Upper lobe of right lung (tissue), 1 donor: ENCODE data around the gene STX8. TPM values are rescaled to one million over a fixed set of nuclear protein-coding genes. Genes with fewer than 3 reads are reported as not detected.
A peak's percentile ranks its signal among the peaks of the same experiment; 100 is the strongest.
"Not testable (repeated sequence)": the region's sequence is repeated elsewhere in the genome, so short reads cannot be mapped to it uniquely, and the experiment has no call there.

Experiments used
- ATAC-seq: fragments of 200-7000 bp; cut with Tn5 transposase; one replicate; pipeline ENCODE4 v1.9.1; 2020; ENCODE audit warnings: mild to moderate bottlenecking, moderate library complexity
- DNase-seq: peaks from one replicate; pipeline ENCODE4 v3.0.0-alpha.2; 2020
- H3K27ac ChIP-seq: fragments of 200-600 bp; one replicate; pipeline ENCODE4 v1.8.0; 2022
- H3K27me3 ChIP-seq: fragments of 200-600 bp; one replicate; pipeline ENCODE4 v1.8.0; 2022; ENCODE audit warnings: mild to moderate bottlenecking
- H3K36me3 ChIP-seq: fragments of 200-600 bp; one replicate; pipeline ENCODE4 v1.8.0; 2022
- H3K4me1 ChIP-seq: fragments of 200-600 bp; one replicate; pipeline ENCODE4 v1.8.0; 2022
- H3K4me3 ChIP-seq: fragments of 200-600 bp; one replicate; pipeline ENCODE4 v1.8.0; 2022; ENCODE audit warnings: mild to moderate bottlenecking
- H3K9me3 ChIP-seq: fragments of 200-600 bp; one replicate; pipeline ENCODE4 v1.8.0; 2022
- CTCF ChIP-seq: fragments of 200-600 bp; IDR thresholded peaks from one replicate; pipeline ENCODE4 v1.8.0; 2022; ENCODE audit warnings: antibody characterized with exemption
- intact Hi-C: fragments of 100-400 bp; cut with DNase I; formaldehyde crosslinking; loops from one replicate; pipeline ENCODE4 v1.11.0; 2022
- long read RNA-seq: library from polyadenylated mRNA; unstranded; transcript quantifications from one replicate; pipeline ENCODE4 v2.0.0, GENCODE V29; 2021
- total RNA-seq: library from RNA; stranded (reverse); fragmentation: NEBNext Ultra II Directional; extraction: Animal tissue kit (Norgen Biotek cat#: 25700); gene quantifications from one replicate; pipeline ENCODE4 v1.2.1, GENCODE V29; 2021
- donor health status: DM: no; HTN: yes; CAD: no; lungs with severe emphysema.

The STX8 gene
- 52.5 TPM for total RNA-seq
- long read RNA-seq, transcript STX8-201 (8 exons, 1,246 nt) = major isoform, 15 of 23 reads
- long read RNA-seq, partial matches to known transcripts = 4 of 23 reads
- long read RNA-seq, other reads (novel, unspliced or antisense) = 4 of 23 reads

DNA sequence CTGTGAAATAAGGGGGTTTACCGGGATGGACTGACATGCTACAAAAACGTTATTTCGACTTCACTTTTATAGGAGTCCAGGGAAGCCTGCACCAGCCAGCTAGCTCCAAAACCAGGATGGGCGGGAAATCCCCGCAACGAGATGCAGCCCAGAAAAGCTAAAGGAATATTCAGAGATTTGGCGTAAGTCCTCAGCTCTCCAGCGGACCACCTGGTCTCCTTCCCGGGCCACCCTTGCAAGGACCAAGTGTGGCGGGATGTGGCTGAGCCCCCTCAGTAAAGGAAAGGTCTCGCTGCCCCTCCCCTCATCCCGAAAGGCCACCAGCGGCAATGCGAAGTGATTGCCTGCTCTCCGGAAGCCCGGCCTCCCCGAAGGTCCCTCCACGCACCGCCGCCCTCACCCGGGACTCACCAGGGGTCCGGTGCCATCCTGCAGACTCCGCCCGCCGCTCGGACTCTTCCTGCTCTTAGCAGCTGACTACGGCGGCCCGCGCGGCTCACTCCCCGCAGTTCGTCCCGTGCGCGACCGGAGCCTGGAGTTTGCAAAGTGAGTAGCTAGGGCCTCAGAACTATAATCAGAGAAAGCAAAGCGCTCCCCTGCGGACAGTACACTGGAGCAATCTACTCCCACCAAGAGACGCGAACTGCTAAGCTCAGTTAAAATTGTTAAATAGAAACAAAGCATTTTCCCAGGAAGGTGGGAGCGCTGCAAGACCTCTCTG lies at the start of gene STX8:
Gene STX8, minus strand, starts transcription at position 440 of the 721 bp plus-strand sequence. Its CDS starts 12 bp downstream, at position 428.
- ATAC-seq (peak; percentile 98), DNase-seq (peak; percentile 97)
- Histone ChIP-seq H3K4me3 (peak within 1 kb of the TSS; percentile 90), H3K27ac (peak within 1 kb of the TSS; percentile 2), H3K4me1 (peaks cover 28% of the 10 kb centered on the region), H3K36me3 (no peaks in the 10 kb centered on the region), H3K9me3 (no peaks in the 10 kb centered on the region), H3K27me3 (no peaks in the 10 kb centered on the region)
- intact Hi-C loops = no loop called here
- TF ChIP-seq CTCF = no peak

DNA sequence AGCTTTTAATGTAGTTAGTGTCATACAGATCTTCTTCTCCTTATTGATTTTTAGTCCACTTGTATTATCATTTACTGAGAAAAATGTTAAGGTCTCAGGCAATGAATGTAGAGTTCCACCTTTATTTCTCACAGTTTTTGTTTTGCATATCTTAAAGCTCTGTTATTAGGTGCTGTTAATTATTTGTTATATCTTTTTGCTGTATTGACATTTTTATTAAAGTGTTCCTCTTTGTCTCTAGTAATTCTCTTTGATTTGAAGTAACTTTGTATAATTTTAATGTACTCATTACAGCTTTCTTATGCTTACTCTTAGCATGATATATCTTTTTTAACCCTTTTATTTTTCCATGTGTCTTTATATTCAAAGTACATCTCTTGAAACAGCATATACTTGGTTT lies 47.3 kb upstream of the STX8 start:
- intact Hi-C loops = no loop called here
- no peaks in the 10 kb centered on the region for H3K36me3 ChIP-seq
- no peaks in the 10 kb centered on the region for H3K9me3 ChIP-seq
- no peak overlapping the region for H3K4me3 ChIP-seq
- no peak for TF ChIP-seq CTCF
- ATAC-seq = no peak
- H3K4me1 ChIP-seq = no peaks in the 10 kb centered on the region
- no peak for DNase-seq
- no peaks in the 10 kb centered on the region for H3K27me3 ChIP-seq
- no peak overlapping the region for H3K27ac ChIP-seq

DNA sequence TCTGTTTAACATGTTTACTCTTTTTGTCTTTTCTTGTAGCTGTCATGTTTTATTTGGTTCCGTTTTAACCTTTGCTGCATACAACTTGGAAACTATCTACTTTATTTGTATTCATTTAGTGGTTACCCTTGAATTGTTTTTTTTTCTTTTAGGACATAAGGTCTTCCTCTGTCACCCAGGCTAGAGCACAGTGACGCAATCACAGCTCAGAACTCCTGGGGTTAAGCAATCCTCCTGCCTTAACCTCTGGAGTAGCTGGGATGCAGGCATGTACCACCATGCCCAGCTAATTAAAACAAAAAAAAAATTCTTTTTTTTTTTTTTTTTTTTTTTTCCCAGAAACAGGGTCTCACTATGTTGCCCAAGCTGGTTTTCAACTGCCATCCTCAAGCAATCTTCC lies 39.9 kb upstream of the STX8 start:
- Histone ChIP-seq H3K27ac (no peak overlapping the region), H3K9me3 (no peaks in the 10 kb centered on the region), H3K36me3 (no peaks in the 10 kb centered on the region), H3K27me3 (no peaks in the 10 kb centered on the region), H3K4me3 (no peak overlapping the region), H3K4me1 (no peaks in the 10 kb centered on the region)
- no peak for TF ChIP-seq CTCF
- DNase-seq (no peak), ATAC-seq (no peak)
- intact Hi-C loops = no loop called here

DNA sequence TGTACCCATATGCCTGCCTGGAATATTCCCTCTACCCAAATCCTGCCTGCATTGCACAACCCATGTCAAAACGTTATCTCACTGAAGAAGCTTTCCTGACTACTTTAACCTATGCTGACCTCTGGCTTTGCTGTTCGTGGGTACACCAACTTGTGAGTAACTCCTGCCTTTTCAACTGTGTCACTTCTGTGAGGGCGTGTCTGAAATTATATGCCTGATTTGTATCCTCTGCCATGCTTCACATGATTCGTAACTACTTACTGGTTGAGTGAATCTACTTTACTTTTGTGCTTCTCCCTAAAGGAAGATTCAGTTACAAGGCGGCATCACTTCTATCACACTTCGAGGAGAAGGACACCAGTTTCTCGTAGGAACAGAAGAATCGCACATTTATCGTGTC lies 36.4 kb upstream of the STX8 start:
- H3K27ac ChIP-seq = no peak overlapping the region
- no peak for ATAC-seq
- no peaks in the 10 kb centered on the region for H3K9me3 ChIP-seq
- intact Hi-C loops = no loop called here
- no peak for DNase-seq
- no peak for TF ChIP-seq CTCF
- no peaks in the 10 kb centered on the region for H3K4me1 ChIP-seq
- H3K27me3 ChIP-seq = no peaks in the 10 kb centered on the region
- no peaks in the 10 kb centered on the region for H3K36me3 ChIP-seq
- H3K4me3 ChIP-seq = no peak overlapping the region

GRCh38 chr17:9611557-9611956 lies 35.9 kb upstream of the STX8 start:
- H3K4me1 ChIP-seq = no peaks in the 10 kb centered on the region
- intact Hi-C loops = no loop called here
- DNase-seq = no peak
- ATAC-seq = no peak
- H3K9me3 ChIP-seq = no peaks in the 10 kb centered on the region
- H3K27ac ChIP-seq = no peak overlapping the region
- H3K27me3 ChIP-seq = no peaks in the 10 kb centered on the region
- TF ChIP-seq CTCF = no peak
- no peak overlapping the region for H3K4me3 ChIP-seq
- no peaks in the 10 kb centered on the region for H3K36me3 ChIP-seq

DNA sequence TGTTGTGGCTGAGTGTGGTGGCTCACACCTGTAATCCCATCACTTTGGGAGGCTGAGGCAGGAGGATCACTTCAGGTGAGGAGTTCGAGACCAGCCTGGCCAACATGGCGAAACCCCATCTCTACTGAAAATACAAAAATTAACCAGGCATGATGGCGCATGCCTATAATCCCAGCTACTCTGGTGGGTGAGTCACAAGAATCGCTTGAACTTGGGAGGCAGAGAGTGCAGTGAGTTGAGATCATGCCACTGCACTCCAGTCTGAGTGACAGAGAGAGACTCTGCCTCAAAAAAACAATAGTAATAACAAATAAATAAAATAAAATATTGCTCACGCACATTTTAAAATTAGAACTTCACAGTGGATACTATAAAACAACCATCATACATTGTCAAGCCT lies 31.4 kb upstream of the STX8 start:
- not testable (repeated sequence) for ATAC-seq

More for the DNA sequence above, 31.4 kb upstream of the STX8 start:
- DNase-seq, H3K36me3 ChIP-seq, H3K4me1 ChIP-seq, H3K27me3 ChIP-seq, H3K9me3 ChIP-seq, intact Hi-C loops, H3K4me3 ChIP-seq, H3K27ac ChIP-seq: not testable (repeated sequence)
